H1 (cell line): ENCODE measurements around the gene ARHGAP8. TPM values are rescaled to one million over a fixed set of nuclear protein-coding genes. Genes with fewer than 3 reads are reported as not detected.

Experiments
- BACH1 ChIP-seq: IDR thresholded peaks from 2 replicates; pipeline ENCODE4 v1.6.1; 2012; ENCODE audit warnings: low read length, improper control_type of control experiment
- BCL11A ChIP-seq, 2 experiments: IDR thresholded peaks; one replicate each; pipeline ENCODE4 v1.6.1; 2011; ENCODE audit warnings: low read depth in 2 of 2, low read length in 2 of 2, mild to moderate bottlenecking in 2 of 2
- BRCA1 ChIP-seq: IDR thresholded peaks from 2 replicates; pipeline ENCODE4 v1.6.1; 2012; ENCODE audit warnings: low read depth, low read length, improper control_type of control experiment
- CBX5 ChIP-seq: fragments of 300-800, 300-1000 bp; sonication (generic); IDR thresholded peaks from 2 replicates; pipeline ENCODE4 v1.7.1; 2016; ENCODE audit warnings: antibody characterized with exemption, low read length, low read depth
- CHD7 ChIP-seq: fragments of 300-600 bp; sonication (generic); IDR thresholded peaks from 2 replicates; pipeline ENCODE4 v1.7.1; 2012; ENCODE audit warnings: low read length, moderate library complexity, mild to moderate bottlenecking, inconsistent platforms; ENCODE audit not compliant: insufficient replicate concordance
- CREB1 ChIP-seq: IDR thresholded peaks from 2 replicates; pipeline ENCODE4 v1.6.1; 2012; ENCODE audit warnings: inconsistent platforms
- CTBP2 ChIP-seq: IDR thresholded peaks from 2 replicates; pipeline ENCODE4 v1.7.0; 2011; ENCODE audit warnings: borderline replicate concordance, mild to moderate bottlenecking, moderate library complexity, mixed read lengths, low read length; ENCODE audit not compliant: insufficient read depth, insufficient read length
- GTF2F1 ChIP-seq: IDR thresholded peaks from 2 replicates; pipeline ENCODE4 v1.6.1; 2012; ENCODE audit warnings: low read depth, low read length, improper control_type of control experiment, borderline replicate concordance
- JUN ChIP-seq: IDR thresholded peaks from 2 replicates; pipeline ENCODE4 v1.6.1; 2011; ENCODE audit warnings: low read depth, mild to moderate bottlenecking, improper control_type of control experiment, low read length
- MAX ChIP-seq: IDR thresholded peaks from 2 replicates; pipeline ENCODE4 v1.6.1; 2012; ENCODE audit warnings: inconsistent platforms
- POLR2A ChIP-seq, 2 experiments: IDR thresholded peaks; 1 replicate in 1 of 2; 2 replicates in 1 of 2; pipeline ENCODE4 v1.6.1; 2011; ENCODE audit warnings: low read depth in 2 of 2, low read length in 2 of 2, mild to moderate bottlenecking in 2 of 2; ENCODE audit errors: control extremely low read depth in 1 of 2
- RBBP5 ChIP-seq: IDR thresholded peaks from 2 replicates; pipeline ENCODE4 v1.7.1; 2012; ENCODE audit warnings: low read depth, mild to moderate bottlenecking, inconsistent platforms, low read length, moderate library complexity, borderline replicate concordance
- SIX5 ChIP-seq: IDR thresholded peaks from 2 replicates; pipeline ENCODE4 v1.6.1; 2011; ENCODE audit warnings: mild to moderate bottlenecking, low read depth, low read length
- polyA plus RNA-seq, 7 experiments: library from polyadenylated mRNA; depleted of rRNA in 3 of 7; stranded (reverse) in 5 of 7; unstranded in 2 of 7; fragments of >200 nt in 5 of 7; fragments of 200-250 nt in 2 of 7; gene quantifications; 1 replicate in 5 of 7; 2 replicates in 1 of 7; 4 replicates in 1 of 7; pipeline versions ENCODE4 v1.2.1 to v1.2.3, GENCODE V29; 2011 to 2013; ENCODE audit warnings: missing spikeins in 2 of 7, mixed read lengths in 2 of 7
- total RNA-seq: library from RNA; stranded (reverse); fragmentation: NEBNext Ultra II Directional; extraction: Animal tissue kit (Norgen Biotek cat#: 25700); gene quantifications from 2 replicates; pipeline ENCODE4 v1.2.1, GENCODE V29; 2021

ARHGAP8 gene
- total and polyA plus RNA-seq, 2 of the 8 experiments (the other 6 are each of a cell fraction or from before 2014, with no cell fraction given), result 35.6 to 47.7 TPM

GRCh38 chr22:44743804-44744211 lies 8.6 kb upstream of the ARHGAP8 start (continued):
- no peak for TF ChIP-seq CHD7
- TF ChIP-seq JUN, result no peak
- no peak for TF ChIP-seq BRCA1
- no peak for TF ChIP-seq SIX5
- no peak for TF ChIP-seq CTBP2
- no peak for TF ChIP-seq CREB1
- TF ChIP-seq BACH1, result no peak
- TF ChIP-seq BCL11A (IDR thresholded peaks at IDR 0.05; ENCODE audit: low read depth in 2 of 2, low read length in 2 of 2), result no peak
- TF ChIP-seq MAX, result no peak
- TF ChIP-seq POLR2A (IDR thresholded peaks at IDR 0.05; ENCODE audit: control extremely low read depth in 1 of 2, low read depth in 2 of 2, low read length in 2 of 2), result no peak
- TF ChIP-seq CBX5, result no peak
- TF ChIP-seq RBBP5, result no peak
- TF ChIP-seq GTF2F1, result no peak
